Activated CD4-positive, alpha-beta T cell treated with anti-CD3 and anti-CD28 coated beads, Interleukin-2, amount 10 ng/mL, durations not matched to agents 7 days and 5 days (primary cell): ENCODE measurements around the gene PREX1. TPM values are rescaled to one million over a fixed set of nuclear protein-coding genes. Genes with fewer than 3 reads are reported as not detected.
"Not testable (repeated sequence)": the region's sequence is repeated elsewhere in the genome, so short reads cannot be mapped to it uniquely, and the experiment has no call there.

Experiments
- CTCF ChIA-PET: fragments of 350-600 bp; sonication (Branson Sonifier 250); formaldehyde crosslinking; loops from one replicate; lab custom pipeline; 2021; ENCODE audit warnings: antibody characterized with exemption; lab: Charles Lee
- POLR2A ChIA-PET: fragments of 350-600 bp; sonication (Branson Sonifier 250); formaldehyde crosslinking; loops from one replicate; lab custom pipeline; 2021; ENCODE audit warnings: antibody characterized with exemption; lab: Charles Lee
- DNase-seq: peaks from one replicate; pipeline ENCODE4 v3.0.0-alpha.2; 2020
- H3K27ac Mint-ChIP-seq: one replicate; pipeline ENCODE4 v1.8.0; 2021; ENCODE audit warnings: mild to moderate bottlenecking, moderate library complexity, mixed read lengths
- H3K27me3 Mint-ChIP-seq: one replicate; pipeline ENCODE4 v1.8.0; 2021; ENCODE audit warnings: mixed read lengths
- H3K36me3 Mint-ChIP-seq: one replicate; pipeline ENCODE4 v1.8.0; 2021; ENCODE audit warnings: low read depth, mixed read lengths
- H3K4me1 Mint-ChIP-seq: one replicate; pipeline ENCODE4 v1.8.0; 2021; ENCODE audit warnings: mixed read lengths
- H3K4me3 Mint-ChIP-seq: one replicate; pipeline ENCODE4 v1.8.0; 2021; ENCODE audit warnings: mild to moderate bottlenecking, moderate library complexity, mixed read lengths
- H3K9me3 Mint-ChIP-seq: one replicate; pipeline ENCODE4 v1.8.0; 2021; ENCODE audit warnings: mixed read lengths
- total RNA-seq, 2 experiments: library from RNA; stranded (reverse); gene quantifications; one replicate each; pipeline ENCODE4 v1.2.3, GENCODE V29; 2021

The PREX1 gene
- total RNA-seq, 2 experiments from 2014 or later: 81.0 to 86.1 TPM

- ChIA-PET CTCF (interaction anchor here (1.0 kb wide), 1 partner anchor 13 kb away, joined by 3 read pairs; no protein-coding TSS in a partner anchor), POLR2A (no interaction called here)
- peaks cover 52% of the 10 kb centered on the region for H3K4me1 Mint-ChIP-seq
These were observed 15.0 kb downstream of the PREX1 start for GRCh38 chr20:48812600-48813445.

GRCh38 chr20:48812114-48812513, 15.7 kb downstream of the PREX1 start:
- H3K36me3 Mint-ChIP-seq: peaks cover 47% of the 10 kb centered on the region
- H3K4me1 Mint-ChIP-seq: peaks cover 45% of the 10 kb centered on the region
- H3K9me3 Mint-ChIP-seq: peaks cover 16% of the 10 kb centered on the region
- CTCF ChIA-PET: interaction anchor here (1.0 kb wide), 1 partner anchor 12 kb away, joined by 3 read pairs; no protein-coding TSS in a partner anchor
- DNase-seq, POLR2A ChIA-PET, H3K4me3 Mint-ChIP-seq, H3K27ac Mint-ChIP-seq, H3K27me3 Mint-ChIP-seq: not testable (repeated sequence)

More at GRCh38 chr20:48812600-48813445, 15.0 kb downstream of the PREX1 start:
- H3K4me3 Mint-ChIP-seq: no peak overlapping the region
- H3K27me3 Mint-ChIP-seq: no peaks in the 10 kb centered on the region
- H3K27ac Mint-ChIP-seq: no peak overlapping the region
- DNase-seq: no peak
- H3K36me3 Mint-ChIP-seq: peaks cover 47% of the 10 kb centered on the region
- peaks cover 11% of the 10 kb centered on the region for H3K9me3 Mint-ChIP-seq

GRCh38 chr20:48809673-48810072, 18.1 kb downstream of the PREX1 start:
- Mint-ChIP-seq H3K27me3 (no peaks in the 10 kb centered on the region), H3K27ac (no peak overlapping the region), H3K36me3 (peaks cover 53% of the 10 kb centered on the region), H3K9me3 (peaks cover 23% of the 10 kb centered on the region), H3K4me1 (peaks cover 26% of the 10 kb centered on the region), H3K4me3 (no peak overlapping the region)
- no peak for DNase-seq
- CTCF ChIA-PET: no interaction called here
- POLR2A ChIA-PET: no interaction called here

- Mint-ChIP-seq H3K4me3 (no peak overlapping the region), H3K27me3 (no peaks in the 10 kb centered on the region), H3K9me3 (peaks cover 23% of the 10 kb centered on the region), H3K4me1 (peaks cover 29% of the 10 kb centered on the region), H3K36me3 (peaks cover 61% of the 10 kb centered on the region), H3K27ac (peak overlapping the region; percentile 52)
- POLR2A ChIA-PET: no interaction called here
- no peak for DNase-seq
- CTCF ChIA-PET: interaction anchor here (1.3 kb wide), 1 partner anchor 9 kb away, joined by 3 read pairs; no protein-coding TSS in a partner anchor
These were observed 19.3 kb downstream of the PREX1 start for GRCh38 chr20:48808382-48809034.

GRCh38 chr20:48807586-48808381, 20.0 kb downstream of the PREX1 start:
- Mint-ChIP-seq H3K27me3 (no peaks in the 10 kb centered on the region), H3K4me1 (peaks cover 29% of the 10 kb centered on the region), H3K36me3 (peaks cover 66% of the 10 kb centered on the region), H3K27ac (no peak overlapping the region), H3K9me3 (peaks cover 23% of the 10 kb centered on the region), H3K4me3 (no peak overlapping the region)
- CTCF ChIA-PET: interaction anchor here (1.3 kb wide), 1 partner anchor 10 kb away, joined by 3 read pairs; no protein-coding TSS in a partner anchor
- POLR2A ChIA-PET: no interaction called here
- no peak for DNase-seq

- no peak for DNase-seq
- CTCF ChIA-PET: interaction anchor here (1.2 kb wide), 1 partner anchor 18 kb away, joined by 4 read pairs; no protein-coding TSS in a partner anchor
- peaks cover 23% of the 10 kb centered on the region for H3K9me3 Mint-ChIP-seq
- H3K27me3 Mint-ChIP-seq: no peaks in the 10 kb centered on the region
- peaks cover 37% of the 10 kb centered on the region for H3K4me1 Mint-ChIP-seq
- no peak overlapping the region for H3K4me3 Mint-ChIP-seq
- no peak overlapping the region for H3K27ac Mint-ChIP-seq
- POLR2A ChIA-PET: no interaction called here
- H3K36me3 Mint-ChIP-seq: peaks cover 65% of the 10 kb centered on the region
These were observed 20.7 kb downstream of the PREX1 start for GRCh38 chr20:48807051-48807450.

- Mint-ChIP-seq H3K9me3 (peaks cover 23% of the 10 kb centered on the region), H3K36me3 (peaks cover 55% of the 10 kb centered on the region), H3K4me3 (no peak overlapping the region), H3K27ac (no peak overlapping the region), H3K4me1 (peaks cover 37% of the 10 kb centered on the region), H3K27me3 (no peaks in the 10 kb centered on the region)
- ChIA-PET CTCF (interaction anchor here (1.2 to 1.6 kb wide), 2 partner anchors 8 to 17 kb away, joined by 4 read pairs; no protein-coding TSS in a partner anchor), POLR2A (no interaction called here)
- no peak for DNase-seq
These were observed 22.1 kb downstream of the PREX1 start for GRCh38 chr20:48805716-48806115.

- Mint-ChIP-seq H3K36me3 (peaks cover 55% of the 10 kb centered on the region), H3K4me1 (peaks cover 37% of the 10 kb centered on the region)
These were observed 22.5 kb downstream of the PREX1 start for GRCh38 chr20:48805286-48805685.

GRCh38 chr20:48804300-48804980, 23.4 kb downstream of the PREX1 start:
- H3K9me3 Mint-ChIP-seq: peaks cover 21% of the 10 kb centered on the region
- H3K4me1 Mint-ChIP-seq: peaks cover 30% of the 10 kb centered on the region
- peak overlapping the region; percentile 52 for H3K27ac Mint-ChIP-seq
- H3K27me3 Mint-ChIP-seq: no peaks in the 10 kb centered on the region
- POLR2A ChIA-PET: no interaction called here
- H3K36me3 Mint-ChIP-seq: peaks cover 50% of the 10 kb centered on the region
- no peak for DNase-seq
- CTCF ChIA-PET: no interaction called here
- no peak overlapping the region for H3K4me3 Mint-ChIP-seq

More at GRCh38 chr20:48805286-48805685, 22.5 kb downstream of the PREX1 start:
- POLR2A ChIA-PET: no interaction called here
- Mint-ChIP-seq H3K4me3 (no peak overlapping the region), H3K27me3 (no peaks in the 10 kb centered on the region), H3K9me3 (peaks cover 23% of the 10 kb centered on the region), H3K27ac (no peak overlapping the region)
- CTCF ChIA-PET: interaction anchor here (1.6 kb wide), 1 partner anchor 7 kb away, joined by 4 read pairs; no protein-coding TSS in a partner anchor
- DNase-seq: no peak

GRCh38 chr20:48803176-48804053, 24.4 kb downstream of the PREX1 start:
- Mint-ChIP-seq H3K9me3 (peaks cover 14% of the 10 kb centered on the region), H3K27me3 (no peaks in the 10 kb centered on the region), H3K4me3 (no peak overlapping the region), H3K36me3 (peaks cover 42% of the 10 kb centered on the region), H3K4me1 (peaks cover 25% of the 10 kb centered on the region), H3K27ac (no peak overlapping the region)
- no peak for DNase-seq
- POLR2A ChIA-PET: no interaction called here
- CTCF ChIA-PET: interaction anchor here (0.6 kb wide), 1 partner anchor 18 kb away, joined by 5 read pairs; no protein-coding TSS in a partner anchor

GRCh38 chr20:48802647-48803046, 25.2 kb downstream of the PREX1 start:
- no peak for DNase-seq
- ChIA-PET CTCF (no interaction called here), POLR2A (no interaction called here)
- peaks cover 11% of the 10 kb centered on the region for H3K9me3 Mint-ChIP-seq
- peaks cover 26% of the 10 kb centered on the region for H3K4me1 Mint-ChIP-seq
- H3K36me3 Mint-ChIP-seq: peaks cover 35% of the 10 kb centered on the region
- H3K27me3 Mint-ChIP-seq: no peaks in the 10 kb centered on the region
- no peak overlapping the region for H3K4me3 Mint-ChIP-seq
- H3K27ac Mint-ChIP-seq: no peak overlapping the region
